ENCODE data around the gene NEK7.

NEK7 gene

DNA sequence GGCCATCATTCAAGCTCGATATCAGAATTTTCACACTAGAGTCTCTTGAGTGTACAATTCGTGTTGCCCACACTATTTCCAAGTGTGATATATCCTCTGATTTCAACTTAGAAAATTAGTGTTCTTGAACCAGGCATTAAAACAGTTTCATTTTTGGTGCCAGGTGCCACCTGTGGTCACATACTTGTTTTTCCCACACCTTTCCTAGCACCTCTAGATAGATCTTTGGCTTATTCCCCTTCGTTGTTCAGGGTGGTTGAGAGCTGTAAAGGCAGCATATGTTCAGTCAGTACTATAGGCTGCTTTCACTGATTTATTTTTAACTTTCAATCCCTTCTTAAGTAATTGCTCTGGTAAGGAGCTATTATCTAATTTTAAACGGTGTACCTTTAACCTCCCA is 131.1 kb downstream of the NEK7 start:
- DNase-seq (ENCODE audit: low spot score), result no peak
- TF ChIP-seq, protein P1, sequence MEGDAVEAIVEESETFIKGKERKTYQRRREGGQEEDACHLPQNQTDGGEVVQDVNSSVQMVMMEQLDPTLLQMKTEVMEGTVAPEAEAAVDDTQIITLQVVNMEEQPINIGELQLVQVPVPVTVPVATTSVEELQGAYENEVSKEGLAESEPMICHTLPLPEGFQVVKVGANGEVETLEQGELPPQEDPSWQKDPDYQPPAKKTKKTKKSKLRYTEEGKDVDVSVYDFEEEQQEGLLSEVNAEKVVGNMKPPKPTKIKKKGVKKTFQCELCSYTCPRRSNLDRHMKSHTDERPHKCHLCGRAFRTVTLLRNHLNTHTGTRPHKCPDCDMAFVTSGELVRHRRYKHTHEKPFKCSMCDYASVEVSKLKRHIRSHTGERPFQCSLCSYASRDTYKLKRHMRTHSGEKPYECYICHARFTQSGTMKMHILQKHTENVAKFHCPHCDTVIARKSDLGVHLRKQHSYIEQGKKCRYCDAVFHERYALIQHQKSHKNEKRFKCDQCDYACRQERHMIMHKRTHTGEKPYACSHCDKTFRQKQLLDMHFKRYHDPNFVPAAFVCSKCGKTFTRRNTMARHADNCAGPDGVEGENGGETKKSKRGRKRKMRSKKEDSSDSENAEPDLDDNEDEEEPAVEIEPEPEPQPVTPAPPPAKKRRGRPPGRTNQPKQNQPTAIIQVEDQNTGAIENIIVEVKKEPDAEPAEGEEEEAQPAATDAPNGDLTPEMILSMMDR (IDR thresholded peaks at IDR 0.05; ENCODE audit: extremely low read depth, missing control alignments), result no peak

DNA sequence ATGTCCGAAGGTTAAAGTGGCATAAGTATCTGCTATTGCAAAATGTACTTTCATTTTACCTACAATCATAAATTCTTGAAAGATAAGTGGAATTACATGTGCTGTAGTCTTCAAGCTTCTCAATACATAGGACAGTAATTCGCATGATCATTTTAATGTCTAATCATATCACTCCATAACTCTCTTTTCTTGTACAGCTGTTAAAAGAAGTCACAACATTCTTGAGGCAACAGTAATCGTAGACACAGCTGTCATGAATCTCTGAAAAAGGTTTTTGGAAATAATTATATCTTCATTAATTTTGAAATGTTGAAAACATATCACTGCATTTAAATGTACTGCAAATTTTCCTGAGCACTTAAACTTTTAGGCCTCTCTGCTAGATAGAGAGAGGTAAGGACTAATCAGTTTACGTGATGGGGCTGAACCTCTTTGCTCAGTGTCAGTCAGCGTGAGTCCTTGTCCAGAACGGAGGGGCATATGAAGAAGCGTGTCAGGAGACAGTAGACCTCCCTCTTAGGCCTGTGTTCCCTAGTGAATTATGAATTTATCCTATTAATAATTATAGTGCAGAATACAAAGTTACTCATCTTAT is 133.4 kb downstream of the NEK7 start:
- no peak for DNase-seq (ENCODE audit: low spot score)
- TF ChIP-seq, protein P1 (IDR thresholded peaks at IDR 0.05; ENCODE audit: extremely low read depth, missing control alignments), result no peak

DNA sequence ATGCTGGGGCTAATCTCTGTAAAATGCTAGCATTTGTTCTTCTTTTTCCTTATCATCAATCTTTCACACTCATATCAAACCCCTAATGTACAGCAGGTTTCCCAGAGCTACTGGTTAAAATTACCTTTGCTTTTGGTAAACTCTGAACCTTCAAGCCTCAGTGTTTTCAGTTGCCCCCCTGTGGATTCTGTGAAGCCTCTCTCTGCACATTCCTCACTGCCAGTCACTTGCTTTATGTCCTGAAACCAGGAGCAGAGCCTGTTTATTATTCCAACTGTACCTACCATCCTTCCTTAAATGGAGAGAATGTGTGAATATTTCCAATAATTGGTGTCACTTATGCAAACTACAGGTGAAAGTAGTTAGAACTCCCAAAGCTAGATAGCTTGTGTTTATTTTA is 134.2 kb downstream of the NEK7 start:
- DNase-seq (ENCODE audit: low spot score), result no peak
- TF ChIP-seq, protein P1 (IDR thresholded peaks at IDR 0.05; ENCODE audit: extremely low read depth, missing control alignments), result no peak

DNA sequence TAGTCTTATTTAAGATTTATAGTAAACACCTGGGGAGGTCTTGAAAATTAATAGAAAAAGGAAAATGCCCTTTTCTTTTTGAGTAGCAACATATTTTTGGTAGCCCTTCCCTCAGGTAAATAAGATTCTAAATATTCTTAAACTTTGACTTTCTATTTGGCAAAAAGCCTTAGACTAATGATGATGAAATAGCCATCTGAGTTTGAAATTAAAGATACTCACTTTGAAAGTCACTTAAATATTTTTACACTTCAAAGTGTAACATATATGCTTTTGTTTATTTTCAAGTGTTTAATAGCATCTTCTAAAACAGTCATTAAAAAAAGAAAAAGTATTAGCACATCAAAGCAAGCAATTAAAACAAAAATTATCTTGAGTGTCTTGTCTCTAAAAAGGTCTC is 135.1 kb downstream of the NEK7 start:
- DNase-seq (ENCODE audit: low spot score), result no peak
- TF ChIP-seq, protein P1 (IDR thresholded peaks at IDR 0.05; ENCODE audit: extremely low read depth, missing control alignments), result no peak

DNA sequence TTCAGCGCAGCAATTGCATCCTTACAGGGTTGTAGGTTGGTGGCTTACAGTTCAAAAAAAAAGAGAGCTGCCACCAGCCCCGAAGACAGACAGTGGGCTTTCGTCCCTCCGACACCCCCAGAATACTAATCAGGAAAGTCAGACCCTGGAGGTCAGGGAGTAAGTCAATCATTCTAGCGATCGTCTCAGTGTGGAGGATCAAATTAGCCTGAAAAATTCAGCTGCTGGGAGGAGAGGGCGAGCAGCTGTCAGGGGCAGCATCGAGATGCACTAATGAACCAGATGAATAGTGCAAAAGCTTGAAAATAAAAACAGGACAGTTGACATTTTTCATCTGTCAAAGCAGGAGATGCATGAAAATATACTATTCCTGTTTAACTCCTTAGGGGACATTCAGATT is 138.4 kb downstream of the NEK7 start:
- DNase-seq (ENCODE audit: low spot score), result no peak
- TF ChIP-seq, protein P1 (IDR thresholded peaks at IDR 0.05; ENCODE audit: extremely low read depth, missing control alignments), result no peak

DNA sequence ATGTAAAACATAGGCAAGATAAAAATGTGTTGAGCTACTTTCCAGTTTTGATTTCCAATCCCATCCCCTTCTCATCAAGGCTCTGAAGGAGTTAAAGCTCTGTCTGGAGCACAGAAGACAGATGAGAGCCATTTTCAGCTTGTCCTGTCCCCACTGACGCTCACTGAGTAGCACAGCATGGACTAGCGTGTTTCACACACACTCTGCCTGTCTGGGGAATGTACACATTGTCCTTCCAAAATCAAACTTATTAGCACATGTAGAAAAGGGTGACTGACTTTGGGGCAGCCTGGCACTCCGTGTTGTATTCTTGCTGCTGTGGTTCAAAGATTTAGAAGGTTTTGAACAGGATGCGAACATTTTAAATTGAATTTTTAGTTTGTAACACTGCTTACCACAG is 139.2 kb downstream of the NEK7 start:
- TF ChIP-seq, protein P1 (IDR thresholded peaks at IDR 0.05; ENCODE audit: extremely low read depth, missing control alignments), result no peak
- no peak for DNase-seq (ENCODE audit: low spot score)

DNA sequence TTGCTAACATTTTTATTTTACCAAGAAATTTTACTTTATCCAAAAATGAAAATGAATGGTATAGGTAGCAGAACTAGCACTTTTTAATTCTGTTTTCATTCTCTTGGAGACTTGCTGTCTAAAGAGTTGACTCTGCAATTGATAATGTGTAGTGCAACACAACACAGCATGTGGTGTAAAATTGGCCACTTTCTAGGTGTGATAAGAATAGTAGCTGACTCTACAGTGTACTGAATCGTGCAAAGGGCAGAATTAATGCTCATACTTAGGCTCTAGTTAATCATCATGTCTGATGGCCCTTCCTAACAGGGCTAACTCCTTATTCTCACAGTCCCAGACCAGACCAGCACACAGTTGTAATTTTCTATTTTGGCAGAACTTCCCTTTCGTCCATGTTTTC is 140.5 kb downstream of the NEK7 start:
- no peak for DNase-seq (ENCODE audit: low spot score)
- TF ChIP-seq, protein P1 (IDR thresholded peaks at IDR 0.05; ENCODE audit: extremely low read depth, missing control alignments), result no peak

Data from GM20000 (cell line).